Dermis microvascular lymphatic vessel endothelial cell (primary cell): ENCODE data around the gene GABPA. TPM values are rescaled to one million over a fixed set of nuclear protein-coding genes. Genes with fewer than 3 reads are reported as not detected.
"Not testable (repeated sequence)": the region's sequence is repeated elsewhere in the genome, so short reads cannot be mapped to it uniquely, and the experiment has no call there.

ENCODE experiments used
- DNase-seq, 2 donors: peaks; one replicate each; pipeline versions ENCODE4 v3.0.0 to v3.0.0-alpha.2; 2010; ENCODE audit warnings: low read depth in 2 of 2
- total RNA-seq: library from RNA; depleted of rRNA; stranded (reverse); fragments of >200 nt; gene quantifications from 2 replicates; pipeline ENCODE4 v1.2.1, GENCODE V29; 2014

GABPA gene
- 27.7 and 29.3 TPM in 2 replicates for total RNA-seq

GRCh38 chr21:25734904-25735645, at the start of gene GABPA, which contains the start of gene ATP5PF:
Gene GABPA (plus strand): TSS chr21:25734972. CDS start chr21:25741599, 6,627 bp downstream.
Gene ATP5PF (minus strand): TSS chr21:25734904. CDS start chr21:25729794, 5,110 bp downstream.
- peak; percentile 98 to 99 for DNase-seq

- DNase-seq: no peak
Measured at GRCh38 chr21:25687787-25688186, 47.0 kb upstream of the GABPA start.

DNA sequence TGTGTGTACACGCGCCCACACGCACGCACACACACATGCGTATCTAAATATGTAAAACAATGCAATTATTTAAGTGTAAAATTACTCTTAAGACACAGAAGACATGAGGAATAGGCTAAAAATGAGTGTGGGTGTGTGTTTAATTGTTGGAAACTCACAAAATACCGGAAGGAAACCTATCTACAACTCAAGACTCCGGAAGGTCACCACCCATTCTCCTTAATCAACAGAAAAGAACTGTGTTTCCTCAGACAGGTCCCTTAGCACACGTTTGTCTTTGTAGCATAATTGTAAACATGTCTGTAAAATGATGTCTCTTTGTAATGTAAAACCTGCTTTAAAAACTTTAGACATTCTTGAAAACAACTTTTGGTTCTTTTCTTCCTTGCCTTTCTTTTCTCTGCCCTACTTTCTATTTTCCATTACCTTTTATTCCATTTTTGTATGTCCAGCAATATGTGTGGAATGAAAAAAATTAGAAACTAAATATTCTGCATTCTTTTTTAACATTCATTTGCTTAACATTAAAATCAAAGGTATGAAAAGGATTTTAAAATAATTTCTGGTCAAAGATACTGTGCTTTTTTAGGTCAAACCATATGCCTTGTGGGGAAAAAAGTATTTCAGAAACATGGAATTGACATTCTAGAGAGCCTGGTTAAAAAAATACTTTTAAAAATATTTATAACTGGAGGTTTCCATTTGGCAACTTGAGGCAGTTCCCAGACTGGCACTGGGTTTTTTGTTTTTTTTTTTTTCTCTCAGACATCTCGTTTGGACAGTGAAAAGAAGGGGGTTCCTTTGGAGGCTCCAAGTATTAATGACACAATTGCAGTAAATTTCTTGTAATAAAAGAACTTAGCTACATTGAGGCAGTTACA, 46.3 kb upstream of the GABPA start:
- DNase-seq: peak in 1 of 2 donors; percentile 3

DNA sequence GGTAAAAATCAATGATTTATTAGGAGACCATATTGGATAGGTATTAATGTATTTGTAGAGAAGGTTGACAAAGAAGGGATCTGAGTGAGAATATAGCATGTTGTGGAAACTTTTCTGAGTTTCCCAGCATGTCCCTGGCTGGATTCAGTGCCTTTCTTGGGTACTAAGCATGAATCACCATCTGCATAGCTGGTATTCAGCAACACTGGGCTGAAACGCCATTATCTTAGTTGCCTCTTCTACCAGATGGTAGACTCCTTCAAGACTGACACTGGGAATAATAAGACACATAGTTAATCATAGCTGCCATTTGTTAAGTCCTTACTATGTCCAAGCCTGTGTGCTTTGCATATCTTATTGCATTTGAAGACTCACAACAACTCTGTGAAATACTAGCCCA, 45.5 kb upstream of the GABPA start:
- DNase-seq: no peak

DNA sequence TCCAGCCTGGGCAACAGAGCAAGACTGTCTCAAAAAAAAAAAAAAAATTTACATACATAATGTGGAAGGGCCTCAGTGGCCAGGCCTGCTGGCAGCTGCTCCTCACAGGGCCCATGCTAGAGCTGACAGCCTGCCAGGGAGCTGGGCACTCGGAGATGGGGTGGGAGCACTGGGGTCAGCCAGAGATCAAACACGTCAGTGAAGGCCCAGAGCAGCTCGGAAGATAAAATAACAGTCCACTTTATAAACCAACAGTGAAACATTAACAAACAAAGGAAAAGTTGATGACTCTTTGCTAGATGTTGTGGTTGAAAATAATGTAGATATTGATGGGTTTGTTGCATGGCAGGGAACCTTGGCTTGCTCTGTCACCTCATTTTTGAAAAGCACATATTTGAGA, 42.8 kb upstream of the GABPA start:
- no peak for DNase-seq

GRCh38 chr21:25695461-25695860, 39.3 kb upstream of the GABPA start:
- not testable (repeated sequence) for DNase-seq

- no peak for DNase-seq
Measured at GRCh38 chr21:25700741-25701140, 34.0 kb upstream of the GABPA start.

- DNase-seq: no peak
Measured at GRCh38 chr21:25701529-25701928, 33.2 kb upstream of the GABPA start.

DNA sequence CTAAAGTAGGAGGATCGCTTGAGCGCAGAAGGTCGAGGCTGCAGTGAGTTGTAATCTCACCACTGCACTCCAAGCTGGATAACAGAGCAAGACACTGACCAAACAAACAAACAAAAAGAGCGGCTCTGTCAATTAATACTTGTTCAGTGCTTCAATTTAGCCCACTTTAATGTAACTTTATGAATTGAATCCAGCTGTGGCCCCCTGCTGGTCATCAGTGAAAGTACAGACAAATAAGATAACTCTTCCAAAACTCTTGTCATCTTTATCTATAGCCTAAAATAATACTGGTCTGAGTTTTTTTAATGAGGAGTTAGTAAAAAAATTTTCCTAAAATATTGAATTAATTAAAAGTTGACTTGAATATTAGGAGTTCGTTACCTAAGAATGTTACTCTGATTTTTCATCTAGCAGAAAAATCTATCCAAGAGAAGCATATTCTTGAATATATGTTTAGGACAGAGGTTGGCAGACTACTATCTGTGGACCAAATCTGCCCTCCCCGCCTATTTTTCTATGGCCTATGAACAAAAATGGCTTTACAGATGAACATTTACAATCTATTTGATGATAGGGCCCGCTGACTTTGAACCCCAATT, 26.2 kb upstream of the GABPA start:
- peak; percentile 27 to 60 for DNase-seq

DNA sequence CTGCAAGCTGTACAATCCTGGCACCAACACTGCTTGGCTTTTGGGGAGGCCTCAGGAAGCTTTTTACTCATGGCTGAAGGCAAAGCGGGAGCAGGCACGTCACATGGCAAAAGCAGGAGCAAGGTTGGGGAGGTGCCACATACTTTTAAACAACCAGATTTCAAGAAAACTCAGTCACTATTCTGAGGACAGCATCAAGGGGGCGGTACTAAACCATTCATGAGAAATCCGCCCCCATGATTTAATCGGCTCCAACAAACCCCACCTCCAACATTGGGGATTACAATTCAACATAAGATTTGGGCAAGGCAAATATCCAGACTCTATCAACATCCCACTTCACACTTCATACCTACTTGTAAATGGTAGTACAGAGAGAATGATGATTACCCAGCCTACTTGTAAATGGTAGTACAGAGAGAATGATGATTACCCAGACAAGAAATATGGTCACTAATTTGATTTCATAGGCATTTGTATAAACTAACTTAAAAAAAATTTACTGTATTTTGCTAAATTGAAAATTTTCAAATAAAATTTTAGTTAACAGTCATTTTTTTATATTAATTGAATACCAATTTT, 25.0 kb upstream of the GABPA start:
- no peak for DNase-seq

- no peak for DNase-seq
Measured at GRCh38 chr21:25710550-25710949, 24.2 kb upstream of the GABPA start.

- DNase-seq: not testable (repeated sequence)
Measured at GRCh38 chr21:25714066-25714465, 20.7 kb upstream of the GABPA start.

DNA sequence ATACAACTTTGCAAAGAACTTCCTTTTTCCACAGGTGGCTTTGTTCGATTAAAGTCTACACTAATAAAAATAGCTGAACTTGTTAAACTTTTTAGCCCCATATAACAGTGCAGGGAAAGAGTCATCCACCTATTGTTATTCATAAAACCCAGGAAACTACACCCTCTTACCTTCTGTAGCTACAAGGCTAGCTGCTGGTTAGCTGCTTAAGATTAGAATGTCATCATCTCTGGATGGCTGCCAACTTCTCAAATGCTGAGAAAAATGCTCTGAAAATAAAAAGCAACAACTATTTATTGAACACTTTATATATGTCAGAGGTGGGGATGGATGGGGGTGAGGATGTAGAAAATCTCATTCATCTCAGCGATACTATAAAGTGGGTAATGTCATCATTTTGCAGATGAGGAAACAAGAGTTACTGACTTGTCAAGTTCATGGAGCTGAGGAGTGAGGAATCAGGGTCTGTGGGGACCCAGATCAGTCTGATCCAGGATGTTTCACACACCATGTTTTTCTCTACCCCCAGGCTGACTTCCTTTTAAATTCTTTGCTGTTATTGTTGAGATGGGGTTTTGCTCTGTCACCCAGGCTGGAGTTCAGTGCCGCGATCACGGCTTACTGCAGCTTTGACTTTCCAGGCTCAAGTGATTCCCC, 17.2 kb upstream of the GABPA start:
- DNase-seq: peak in 1 of 2 donors; percentile 52

DNA sequence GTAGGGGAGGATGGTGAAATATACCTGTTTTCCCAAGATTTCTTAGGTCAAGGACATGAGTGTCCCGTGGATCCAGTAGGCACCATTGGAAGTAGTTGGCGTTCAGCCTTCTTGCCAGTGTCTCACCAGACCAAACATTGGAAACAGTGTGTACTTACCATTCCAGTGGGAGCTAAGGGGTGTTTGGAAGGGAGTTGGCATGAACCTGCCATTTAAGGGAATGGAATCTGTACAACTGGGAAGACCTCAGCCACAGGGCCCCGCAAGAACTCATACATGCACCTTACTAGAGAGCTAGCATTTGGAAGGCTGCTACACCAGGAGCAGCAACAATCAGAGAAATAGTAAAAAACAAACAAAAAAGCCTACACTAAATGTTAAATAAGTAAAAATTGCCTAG, 12.8 kb upstream of the GABPA start:
- no peak for DNase-seq

DNA sequence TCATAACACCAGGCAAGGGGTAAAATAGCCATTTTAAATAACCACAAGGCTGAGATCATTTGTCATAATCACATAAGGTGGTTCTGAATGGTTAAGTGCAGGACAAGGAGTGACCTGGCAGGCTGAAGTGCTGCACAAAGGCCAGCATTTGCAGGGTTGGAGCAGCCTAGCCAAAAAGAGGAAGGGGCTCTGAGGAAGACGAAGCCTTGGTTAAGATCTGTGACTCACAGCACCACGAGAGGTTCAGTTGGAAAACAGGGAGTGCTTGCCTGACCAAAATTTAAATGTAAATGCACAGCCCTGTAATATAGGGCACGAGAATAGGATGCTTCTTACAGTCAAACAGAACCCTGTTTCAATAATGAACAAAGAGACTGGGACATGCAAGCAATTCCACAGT, 12.1 kb upstream of the GABPA start:
- DNase-seq: no peak

DNA sequence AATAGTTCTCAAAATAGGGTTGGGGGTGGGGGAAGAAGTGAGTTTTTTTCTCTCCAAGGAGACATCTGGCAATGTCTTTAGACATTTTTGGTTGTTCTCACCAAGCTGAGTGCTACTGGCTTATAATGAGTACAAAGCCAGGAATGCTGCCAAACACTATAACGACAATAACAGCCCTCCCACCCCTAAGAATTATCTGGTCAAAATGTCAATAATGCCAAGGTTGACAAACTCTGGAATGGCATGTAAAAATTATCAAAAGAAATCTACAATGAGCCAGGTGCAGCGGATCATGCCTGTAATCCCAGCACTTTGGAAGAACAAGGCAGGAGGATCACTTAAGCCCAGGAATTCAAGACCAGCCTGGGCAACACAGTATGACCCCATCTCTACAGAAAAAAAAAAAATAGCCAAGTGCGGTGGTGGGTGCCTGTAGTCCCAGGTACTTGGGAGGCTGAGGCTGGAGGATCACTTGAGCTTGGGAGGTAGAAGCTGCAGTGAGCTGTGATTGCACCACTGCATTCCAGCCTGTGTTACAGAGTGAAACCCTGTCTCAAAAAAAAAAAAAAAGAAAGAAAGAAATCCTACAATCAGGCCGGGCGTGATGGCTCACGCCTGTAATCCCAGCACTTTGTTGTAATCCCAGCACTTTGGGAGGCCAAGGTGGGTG, 2.5 kb upstream of the GABPA start:
- DNase-seq: no peak

DNA sequence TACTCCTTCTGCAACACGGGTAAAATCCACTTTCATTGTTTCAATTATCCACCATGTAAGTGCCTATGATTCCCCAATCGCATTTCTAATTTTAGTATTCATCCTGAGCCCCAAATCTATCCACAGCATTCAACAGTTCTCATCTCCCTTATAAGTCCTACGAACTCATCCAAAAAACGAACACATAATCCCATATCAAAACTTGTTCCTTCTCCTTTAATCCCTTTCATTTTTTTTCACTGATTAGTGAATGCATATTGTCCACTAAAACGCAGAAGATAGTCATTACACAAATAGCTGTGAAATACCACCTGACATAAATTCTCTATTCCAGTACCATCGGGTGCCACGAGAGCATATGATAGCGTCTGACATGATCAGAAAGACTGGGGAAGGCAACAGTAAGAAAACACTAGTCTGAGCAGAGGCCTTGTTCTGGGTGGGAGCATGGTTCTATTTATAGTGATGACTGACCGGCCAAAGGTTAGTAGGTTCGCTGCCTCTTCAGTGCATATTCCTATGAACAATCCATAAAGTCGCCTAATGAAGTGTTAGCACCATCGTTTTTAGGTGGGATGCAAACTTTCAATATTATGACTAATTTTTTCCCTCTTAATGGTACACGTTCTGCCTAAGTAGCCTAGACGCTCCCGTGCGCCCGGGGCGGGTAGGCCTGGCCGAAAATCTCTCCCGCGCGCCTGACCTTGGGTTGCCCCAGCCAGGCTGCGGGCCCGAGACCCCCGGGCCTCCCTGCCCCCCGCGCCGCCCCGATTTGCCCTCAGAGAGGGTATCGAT, 716 bp upstream of the GABPA start:
- DNase-seq: peak; percentile 14 to 51

- DNase-seq: no peak
Measured at GRCh38 chr21:25734654-25734903, 193 bp upstream of the GABPA start.

- peak; percentile 26 to 86 for DNase-seq
Measured at GRCh38 chr21:25735646-25736597, 1.1 kb downstream of the GABPA start.
